NCI-H1694 (cell line): Measurements from ENCODE around the gene CTBP1.

Experiments used
- DNase-seq: peaks from one replicate; lab custom pipeline; 2025; lab: John Stamatoyannopoulos, UW

CTBP1 gene

DNA sequence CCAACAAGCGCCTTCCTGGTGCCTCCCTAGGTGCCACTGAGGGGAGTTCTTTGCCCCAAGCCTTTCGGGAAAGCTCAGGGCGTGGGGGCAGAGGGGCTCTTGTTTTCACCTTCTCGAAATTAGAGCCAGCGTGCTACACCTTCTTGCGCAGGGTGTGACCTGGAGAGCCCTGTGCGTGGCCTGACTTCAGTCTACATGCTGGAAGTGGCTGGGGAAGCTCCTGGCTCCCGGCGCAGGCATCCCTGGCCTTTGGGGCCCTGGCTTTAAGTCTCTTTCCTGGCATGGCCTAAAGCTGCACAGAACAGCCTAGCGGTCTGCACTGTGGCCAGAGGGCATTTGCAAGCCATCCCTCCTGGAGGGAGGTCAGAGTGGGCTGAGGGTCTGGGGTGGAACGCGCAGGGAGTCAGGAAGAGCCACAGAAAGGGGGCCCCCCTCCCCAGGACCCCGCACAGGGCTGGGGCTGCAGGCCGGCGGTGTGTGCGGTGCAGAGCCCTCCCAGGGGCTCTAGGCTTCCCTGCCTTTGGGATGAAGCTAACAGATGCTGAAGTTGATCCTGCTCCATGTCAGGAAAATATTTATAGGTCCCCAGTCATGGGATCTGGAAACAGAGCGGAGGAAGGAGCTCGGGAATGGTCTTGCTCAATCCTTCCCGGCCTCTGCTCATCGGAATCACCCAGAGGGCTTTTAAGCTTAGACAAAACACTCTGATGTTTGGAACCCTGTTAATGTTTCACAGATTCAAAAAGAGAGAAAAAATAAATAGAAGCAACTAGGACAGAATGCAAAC, 75.8 kb downstream of the CTBP1 start:
- DNase-seq = no peak

DNA sequence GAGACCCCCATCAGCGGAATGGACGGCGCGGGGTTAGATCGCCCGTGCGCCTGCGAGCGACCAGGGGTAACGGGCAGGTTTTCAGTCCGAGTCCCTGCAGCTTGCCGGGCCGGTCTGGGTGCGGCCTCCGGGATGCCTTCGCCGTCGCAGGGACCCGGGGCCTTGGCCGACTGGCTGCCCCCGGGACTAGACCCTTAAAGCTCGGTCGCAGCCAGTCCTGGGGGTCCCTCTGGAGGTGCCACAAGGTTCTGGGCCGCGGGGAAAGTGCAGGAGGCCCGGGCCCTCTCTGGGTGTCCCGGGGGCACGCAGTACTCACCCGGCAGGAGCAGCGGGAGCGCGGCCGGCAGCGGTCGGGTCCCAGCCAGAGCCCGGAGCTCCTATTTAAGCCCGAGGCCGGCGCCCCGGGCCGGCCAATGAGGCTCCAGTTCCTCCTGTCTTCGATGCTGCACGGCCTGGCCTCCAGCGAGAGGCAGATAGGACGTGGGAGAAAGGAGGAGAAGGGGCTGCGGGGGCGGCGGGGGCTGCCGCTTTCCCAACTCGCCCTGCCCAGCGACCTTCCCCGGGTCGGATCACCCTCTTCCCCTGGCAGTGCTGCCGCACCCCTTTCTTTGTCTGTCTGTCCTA, 76.6 kb downstream of the CTBP1 start, which contains the start of gene SPON2:
Gene SPON2 (minus strand): TSS at position 356 of the 624 bp plus-strand sequence.
- no peak for DNase-seq

DNA sequence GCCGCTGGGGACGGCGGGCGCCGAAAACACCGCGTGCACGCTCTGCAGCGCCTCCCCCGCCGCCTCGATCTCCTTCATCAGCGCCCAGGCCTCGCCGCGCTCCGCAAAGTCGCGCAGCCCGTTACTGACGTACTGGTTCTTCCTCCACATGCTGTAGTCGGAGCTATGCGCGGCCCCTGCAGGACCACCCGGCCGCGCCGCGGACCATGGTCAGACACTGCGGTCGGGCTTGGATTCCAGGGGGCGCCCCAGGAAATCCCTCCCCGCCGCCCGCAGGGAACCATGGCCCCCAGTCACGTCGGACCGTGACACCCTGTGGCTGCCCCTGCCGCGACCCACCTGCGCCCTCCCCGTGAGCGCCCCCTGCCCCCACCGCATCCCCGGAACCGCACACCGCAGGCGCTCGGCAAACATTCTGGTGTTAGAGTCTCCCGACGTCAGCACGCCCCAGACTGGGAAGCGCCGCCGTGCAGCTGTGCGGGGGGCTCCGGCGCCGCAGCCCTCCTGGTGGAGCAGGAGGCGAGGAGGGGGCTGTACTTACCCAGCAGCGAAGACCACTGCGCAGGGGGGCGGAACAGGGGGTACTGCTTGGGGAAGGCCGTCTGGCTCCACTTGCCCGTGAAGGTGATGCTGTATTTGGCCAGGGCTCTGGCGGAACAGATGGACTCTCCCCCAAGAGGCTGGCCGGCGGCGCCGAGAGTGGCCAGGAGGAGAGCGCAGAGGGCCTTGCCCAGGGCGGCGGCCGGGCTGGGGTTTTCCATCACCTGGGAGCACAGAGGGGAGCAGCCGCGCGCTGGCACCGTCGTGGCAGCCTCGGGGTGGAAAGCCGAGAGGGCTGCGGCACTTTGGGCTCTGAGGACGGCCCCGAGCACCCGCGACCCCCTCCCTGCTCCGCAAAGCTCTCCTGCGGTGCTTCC, 77.4 kb downstream of the CTBP1 start:
- no peak for DNase-seq

DNA sequence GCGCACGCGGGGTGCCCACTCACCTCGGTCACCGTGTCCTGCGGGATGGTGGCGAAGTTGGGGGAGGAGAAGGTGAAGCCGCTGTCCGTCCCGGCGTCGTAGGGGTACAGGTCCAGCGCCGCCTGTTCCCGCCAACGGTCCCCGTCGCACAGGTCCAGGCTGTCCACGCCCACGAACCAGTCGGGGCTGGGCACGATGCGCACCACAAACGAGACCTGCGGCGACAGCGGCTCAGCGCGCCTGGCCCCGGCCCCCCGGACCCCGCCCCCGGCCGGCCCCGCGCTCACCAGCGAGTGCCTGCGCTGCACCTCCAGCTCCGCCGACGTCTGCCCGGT, 78.0 kb downstream of the CTBP1 start:
- DNase-seq = no peak

DNA sequence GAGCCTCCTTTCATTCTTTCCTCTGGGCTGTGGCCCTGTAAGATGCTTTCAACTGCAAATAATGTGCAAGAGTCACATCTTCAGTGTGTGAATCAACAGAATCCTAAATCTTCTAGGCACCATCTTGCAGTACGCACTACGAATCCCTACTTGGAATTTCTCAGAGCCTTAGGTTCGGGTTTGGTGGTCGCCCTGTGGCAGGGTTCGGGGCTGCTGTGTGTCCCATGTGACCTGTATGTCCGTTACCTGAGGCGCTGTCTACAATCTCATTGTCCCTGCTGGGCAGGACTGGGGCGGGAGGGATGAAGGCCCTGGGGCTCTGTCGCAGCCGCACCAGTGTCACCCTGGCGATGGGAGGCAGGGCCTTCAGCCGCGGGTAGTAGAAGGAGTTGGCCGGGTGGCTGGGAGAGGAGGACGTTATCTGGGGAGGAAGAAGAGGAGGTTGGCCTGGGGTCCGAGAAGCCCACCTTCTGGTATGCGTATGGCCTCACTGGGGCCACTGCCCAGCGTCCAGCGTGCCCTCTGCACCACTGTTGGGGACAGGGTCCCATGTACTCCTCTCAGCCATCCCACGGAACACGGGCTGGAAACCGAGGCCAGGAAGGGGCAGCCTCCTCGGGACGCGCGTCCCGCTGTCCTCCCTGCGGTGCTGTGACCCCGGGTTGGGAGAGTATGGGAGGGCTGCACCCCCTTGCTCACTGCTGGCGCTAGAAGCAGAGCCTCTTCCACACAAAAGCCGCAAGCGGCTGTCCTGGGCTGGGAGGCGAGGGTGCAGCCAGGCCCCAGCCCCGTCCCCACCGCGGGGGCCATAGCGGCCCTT, 78.6 kb downstream of the CTBP1 start:
- no peak for DNase-seq

DNA sequence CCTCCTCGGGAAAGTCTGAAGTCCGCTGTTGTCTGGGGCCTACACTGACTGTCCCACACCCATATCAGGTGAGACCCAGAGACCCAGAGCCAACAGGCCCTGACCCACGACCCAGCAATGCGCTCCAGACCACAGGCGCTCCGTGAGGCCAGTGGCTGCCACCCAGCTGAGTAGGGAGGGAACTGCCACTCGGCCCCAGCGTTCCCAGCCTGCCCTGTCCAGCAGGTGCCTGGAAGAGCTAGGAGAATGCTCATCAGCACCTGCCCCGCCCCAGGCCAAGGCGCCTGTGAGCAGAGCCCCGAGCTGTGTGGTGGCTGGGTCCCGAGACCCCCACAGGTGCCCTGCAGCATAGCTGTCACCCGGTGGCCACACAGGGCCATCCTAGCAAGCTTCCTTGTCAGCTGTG, 79.2 kb downstream of the CTBP1 start:
- no peak for DNase-seq

DNA sequence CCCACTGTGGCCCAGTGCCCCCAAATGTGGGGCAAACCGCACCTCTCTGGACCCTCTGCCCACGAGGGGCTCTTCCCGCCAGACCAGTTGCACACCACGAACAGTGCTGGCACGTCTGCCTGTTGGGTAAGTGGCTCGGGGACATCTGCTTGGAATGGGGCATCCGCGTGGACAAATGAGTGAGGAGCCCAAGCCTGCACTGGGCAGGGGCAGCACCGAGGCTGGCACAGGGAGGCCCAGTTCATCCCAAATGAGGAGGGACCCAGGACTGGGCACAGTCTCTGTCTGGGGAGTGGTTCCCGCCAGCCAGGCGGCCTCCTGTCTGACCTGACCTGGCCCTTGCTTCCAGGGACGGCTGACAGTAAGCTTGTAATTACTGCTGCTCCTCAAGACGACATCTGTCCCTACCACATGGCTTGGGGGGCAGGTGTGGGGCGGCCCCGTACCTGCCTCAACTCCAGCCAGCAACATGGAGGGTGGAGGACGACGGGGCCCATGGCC, 79.7 kb downstream of the CTBP1 start:
- no peak for DNase-seq

DNA sequence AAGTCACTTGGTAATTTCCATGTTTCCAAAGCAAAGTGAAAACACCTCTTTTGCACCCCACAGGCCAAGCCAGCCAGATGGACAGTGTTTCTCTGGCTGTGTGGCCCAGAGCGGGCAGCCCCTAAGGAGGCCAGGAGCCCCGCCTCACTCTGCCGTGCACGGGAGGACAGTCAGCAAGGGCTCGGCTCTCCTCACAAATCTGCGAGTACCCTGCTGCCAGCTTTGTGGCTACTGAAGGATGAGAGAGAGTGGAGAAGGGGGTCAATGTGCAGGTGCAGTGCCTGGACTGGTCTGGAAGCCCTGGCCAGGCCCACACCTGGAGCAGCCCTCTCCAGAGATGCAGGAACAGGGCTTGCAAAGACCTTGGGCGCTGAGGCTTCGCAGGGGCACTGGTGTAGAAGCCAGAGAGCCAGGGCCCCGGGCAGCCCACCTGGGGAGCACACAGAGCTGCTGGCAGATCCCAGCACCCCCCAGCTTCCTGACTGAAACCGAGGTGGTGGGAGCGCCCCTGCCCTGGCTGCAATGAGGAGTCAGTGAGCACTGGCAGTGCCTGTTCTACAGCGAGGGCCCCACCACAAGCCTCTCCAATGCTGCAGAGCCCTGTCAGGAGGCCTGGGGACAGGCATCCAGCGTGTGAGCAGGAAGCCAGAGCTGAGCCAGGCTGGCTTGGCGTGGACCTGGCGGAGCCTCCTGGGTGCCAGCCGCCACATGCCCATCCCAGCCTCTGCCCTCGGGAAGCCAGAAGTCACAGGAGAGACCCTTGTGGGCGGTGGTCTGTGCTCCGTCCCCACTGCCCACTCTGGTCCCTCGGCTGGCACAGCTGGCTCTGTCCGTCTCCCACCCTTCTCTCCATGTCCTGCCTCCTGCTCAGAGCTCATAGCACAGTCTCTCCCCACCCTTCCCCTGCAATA, 80.5 kb downstream of the CTBP1 start:
- no peak for DNase-seq

DNA sequence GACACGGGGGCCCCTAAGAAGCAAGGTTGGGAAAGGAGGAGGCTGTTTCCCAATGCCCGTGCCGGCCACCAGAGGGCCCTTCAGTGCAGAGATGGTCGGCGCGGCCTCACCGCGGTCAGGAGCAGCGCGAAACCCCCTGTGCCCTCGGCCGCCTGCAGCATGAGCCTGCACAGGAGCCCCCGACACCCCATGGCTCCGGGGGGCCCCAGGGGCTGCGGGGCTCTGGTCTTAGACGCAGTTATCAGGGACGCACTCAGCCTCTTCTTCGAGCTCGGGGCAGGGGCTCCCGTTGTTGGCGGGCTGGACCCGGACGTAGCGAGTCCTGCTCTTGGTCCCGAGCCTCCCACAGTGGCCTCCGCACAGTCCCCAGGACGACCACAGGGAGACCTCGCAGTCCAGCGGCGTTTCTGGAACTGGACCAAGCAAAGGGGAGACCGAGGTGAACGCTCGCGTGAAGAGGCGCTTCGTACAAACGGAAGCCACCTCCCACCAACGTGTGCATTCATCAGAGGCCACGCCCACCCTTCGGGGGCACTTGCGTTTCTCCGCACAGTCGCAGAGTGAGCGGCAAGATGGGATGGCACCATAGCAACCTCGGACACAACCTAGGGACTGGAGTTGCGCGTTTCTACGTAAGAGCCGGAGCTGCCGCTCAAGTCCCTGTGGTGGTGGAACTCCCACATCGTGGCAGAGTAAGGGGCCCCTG, 81.5 kb downstream of the CTBP1 start:
- DNase-seq = peak; percentile 17

DNA sequence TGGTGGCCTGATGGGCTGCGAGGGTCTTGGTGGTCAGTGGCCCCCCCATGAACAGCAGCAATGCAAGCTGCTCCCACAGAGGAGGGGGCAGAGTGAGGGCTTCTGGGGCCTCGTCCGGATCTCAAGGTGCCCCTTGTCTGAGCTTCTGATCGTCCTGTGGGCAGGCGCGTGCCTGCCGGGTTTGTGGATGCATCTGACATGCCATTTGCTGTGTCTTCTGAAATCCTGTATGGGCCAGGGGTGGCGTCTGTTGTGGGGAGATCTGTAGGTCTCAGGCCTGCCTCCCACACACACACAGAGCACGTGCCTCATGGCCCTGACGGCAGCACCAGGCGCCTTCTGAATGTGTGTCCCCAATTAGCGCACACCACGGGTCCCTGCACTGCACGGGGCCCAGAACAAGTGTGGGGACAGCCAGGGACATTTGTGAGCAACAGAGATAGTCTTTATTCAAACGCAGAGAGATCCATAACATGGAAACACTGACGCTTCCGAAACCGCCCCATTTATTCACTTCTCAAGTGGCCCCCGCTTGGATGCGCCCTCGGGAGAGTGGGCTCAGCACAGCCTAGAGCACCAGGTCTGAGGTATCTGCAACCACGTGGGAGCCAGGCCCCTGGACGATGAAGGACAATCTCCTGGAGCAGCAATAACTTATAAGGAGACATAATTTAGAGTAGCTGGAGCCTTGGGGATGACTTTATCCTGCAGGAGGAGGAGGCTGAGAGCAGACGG, 82.3 kb downstream of the CTBP1 start:
- no peak for DNase-seq

DNA sequence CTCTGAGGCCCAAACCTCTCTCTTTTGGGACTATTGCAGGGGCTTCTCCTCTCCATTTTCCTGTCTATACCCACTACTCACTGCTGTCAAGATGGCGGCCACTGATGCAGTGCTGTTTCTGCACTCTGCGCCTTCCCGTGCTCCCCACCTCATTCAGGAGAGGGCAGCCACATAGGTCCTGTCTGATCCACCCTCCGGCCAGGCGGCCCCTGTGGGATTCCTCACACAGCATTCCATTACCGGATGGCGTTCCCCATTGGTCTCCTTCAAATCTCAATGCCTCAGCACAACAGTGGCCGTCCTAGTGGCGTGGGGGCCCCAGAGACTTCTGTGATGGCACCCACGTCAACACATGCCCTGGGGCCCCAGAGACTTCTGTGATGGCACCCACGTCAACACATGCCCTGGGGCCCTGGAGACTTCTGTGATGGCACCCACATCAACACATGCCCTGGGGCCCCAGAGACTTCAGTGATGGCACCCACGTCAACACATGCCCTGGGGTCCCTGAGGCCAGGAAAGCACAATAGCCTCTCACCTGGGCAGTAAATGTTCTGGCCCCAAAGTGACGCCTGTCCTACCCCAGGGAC, 83.9 kb downstream of the CTBP1 start:
- DNase-seq = no peak

DNA sequence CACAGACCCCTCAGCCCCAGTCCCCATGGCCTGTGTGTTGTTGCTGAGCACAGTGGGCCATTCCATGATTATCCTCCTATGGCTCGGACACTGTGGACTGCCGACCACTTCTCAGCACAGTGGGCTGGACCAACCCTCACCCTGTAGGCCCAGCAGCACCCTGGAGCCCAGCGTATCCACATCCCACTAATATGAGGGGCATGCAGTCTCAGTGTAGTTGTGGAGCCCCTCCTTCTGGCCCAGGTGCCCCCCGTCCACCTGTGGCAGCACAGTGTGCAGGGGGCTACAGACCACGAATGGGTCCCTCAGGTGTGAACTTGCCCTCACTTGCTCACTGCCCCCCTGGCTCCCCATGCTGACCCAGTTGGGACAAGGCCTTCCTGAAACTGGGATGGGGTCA, 84.5 kb downstream of the CTBP1 start:
- DNase-seq = no peak

DNA sequence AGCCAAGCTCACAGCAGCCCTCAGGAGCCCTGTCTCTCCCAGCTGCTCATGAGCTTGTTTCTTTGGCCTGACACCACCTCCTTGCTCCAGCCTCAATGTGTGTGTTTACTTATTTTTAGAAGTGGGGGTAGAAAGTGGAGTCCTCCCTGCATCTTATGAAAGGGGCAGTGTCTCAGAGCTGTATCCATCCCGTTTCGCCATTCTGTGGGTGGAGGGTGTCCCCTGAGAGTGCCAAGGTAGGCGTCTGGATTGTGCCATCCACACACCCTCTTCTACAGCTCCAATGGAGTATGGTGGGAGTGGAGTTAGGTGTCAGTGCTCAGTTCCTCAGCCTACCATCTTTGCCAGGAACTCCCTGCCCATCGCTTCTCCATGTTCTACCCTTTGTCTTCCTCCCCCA, 84.9 kb downstream of the CTBP1 start:
- DNase-seq = no peak
